Endothelial cell of umbilical vein (primary cell): ENCODE results near the gene RBM47. TPM values are rescaled to one million over a fixed set of nuclear protein-coding genes. Genes with fewer than 3 reads are reported as not detected.

Source experiments
- BruUV-seq: library from RNA; stranded (reverse); fragments of 400-500 nt; replicated peaks from 2 replicates; lab custom pipeline; 2021; lab: Mats Ljungman, UMichigan
- CTCF ChIA-PET: fragments of 300-600, 350-600 bp; sonication (Branson Sonifier 250); formaldehyde crosslinking; loops from one replicate; lab custom pipeline; 2021; ENCODE audit warnings: antibody characterized with exemption, inconsistent platforms; lab: Charles Lee
- POLR2A ChIA-PET: fragments of 300-600, 350-600 bp; sonication (Branson Sonifier 250); formaldehyde crosslinking; loops from one replicate; lab custom pipeline; 2021; ENCODE audit warnings: antibody characterized with exemption, inconsistent platforms; lab: Charles Lee
- DNase-seq: peaks from one replicate; pipeline ENCODE4 v3.0.0-alpha.2; 2011; ENCODE audit warnings: low read depth, low spot score
- FAIRE-seq: peaks from 2 replicates; lab custom pipeline; 2011; peaks lifted over from hg19 to GRCh38; lab: Jason Lieb, UNC
- H2AFZ ChIP-seq: 2 replicates; pipeline ENCODE4 v1.6.0; 2012; ENCODE audit warnings: low read depth, low read length, control low read depth, inconsistent platforms
- H3K27ac ChIP-seq: 2 replicates; pipeline ENCODE4 v1.5.1; 2011; ENCODE audit warnings: low read depth, mild to moderate bottlenecking, control low read depth, low read length, moderate library complexity; ENCODE audit not compliant: insufficient read depth
- H3K27me3 ChIP-seq, 2 experiments: 2 replicates each; pipeline versions ENCODE4 v1.6.0 to v1.6.1; 2011; ENCODE audit warnings: low read length in 2 of 2, mixed read lengths in 1 of 2; ENCODE audit not compliant: control insufficient read depth in 2 of 2, insufficient read depth in 2 of 2
- H3K36me3 ChIP-seq, 2 experiments: 2 replicates in 1 of 2; 3 replicates in 1 of 2; pipeline ENCODE4 v1.5.1; 2011; ENCODE audit warnings: low read length in 2 of 2, mild to moderate bottlenecking in 1 of 2, moderate library complexity in 1 of 2; ENCODE audit not compliant: control insufficient read depth in 2 of 2, insufficient read depth in 2 of 2; ENCODE audit errors: extremely low read depth in 1 of 2
- H3K4me1 ChIP-seq: 3 replicates; pipeline ENCODE4 v1.5.1; 2011; ENCODE audit warnings: mild to moderate bottlenecking, low read length; ENCODE audit not compliant: control insufficient read depth, insufficient read depth; ENCODE audit errors: extremely low read depth
- H3K4me2 ChIP-seq: 2 replicates; pipeline ENCODE4 v1.6.1; 2011; ENCODE audit warnings: low read length, control low read depth, mixed read lengths; ENCODE audit not compliant: insufficient read depth
- H3K4me3 ChIP-seq, 3 experiments: fragments of 200-600 bp in 1 of 3; sonication (generic), shearing (Covaris generic) in 1 of 3; replicated peaks in 1 of 3; 2 replicates each; pipeline ENCODE4 v1.5.1; 2011 to 2016; ENCODE audit warnings: control low read depth in 3 of 3, low read length in 3 of 3, mild to moderate bottlenecking in 2 of 3, inconsistent platforms in 1 of 3, low read depth in 1 of 3, moderate library complexity in 1 of 3; ENCODE audit not compliant: insufficient read depth in 1 of 3
- H3K79me2 ChIP-seq: 2 replicates; pipeline ENCODE4 v1.6.0; 2012; ENCODE audit warnings: low read length, inconsistent platforms; ENCODE audit not compliant: control insufficient read depth, insufficient read depth
- H3K9ac ChIP-seq: replicated peaks from 2 replicates; pipeline ENCODE3; 2011; ENCODE audit warnings: low read length, control low read depth; ENCODE audit not compliant: insufficient read depth; ENCODE audit errors: extremely low read depth
- H3K9me1 ChIP-seq: replicated peaks from 3 replicates; pipeline ENCODE4 v1.6.0; 2011; ENCODE audit warnings: mild to moderate bottlenecking, low read length; ENCODE audit not compliant: control insufficient read depth, insufficient read depth; ENCODE audit errors: extremely low read depth
- H3K9me3 ChIP-seq: replicated peaks from 2 replicates; pipeline ENCODE4 v1.5.1; 2012; ENCODE audit warnings: low read length, inconsistent platforms; ENCODE audit not compliant: control insufficient read depth, insufficient read depth
- H4K20me1 ChIP-seq: replicated peaks from 2 replicates; pipeline ENCODE3; 2011; ENCODE audit warnings: mild to moderate bottlenecking, low read length; ENCODE audit not compliant: control insufficient read depth, insufficient read depth; ENCODE audit errors: extremely low read depth
- EZH2 ChIP-seq: IDR thresholded peaks from 2 replicates; pipeline ENCODE4 v1.6.1; 2012; ENCODE audit warnings: borderline replicate concordance, low read depth, mild to moderate bottlenecking, moderate library complexity, low read length, inconsistent platforms; ENCODE audit not compliant: severe bottlenecking
- FOS ChIP-seq: IDR thresholded peaks from 2 replicates; pipeline ENCODE4 v1.6.1; 2011; ENCODE audit warnings: mild to moderate bottlenecking, low read length, moderate library complexity, borderline replicate concordance; ENCODE audit not compliant: insufficient read depth
- GATA2 ChIP-seq: IDR thresholded peaks from 2 replicates; pipeline ENCODE4 v1.7.0; 2011; ENCODE audit warnings: low read depth, mild to moderate bottlenecking, moderate library complexity, mixed read lengths, low read length; ENCODE audit not compliant: insufficient read length, insufficient read depth
- JUN ChIP-seq: IDR thresholded peaks from 2 replicates; pipeline ENCODE4 v1.6.1; 2011; ENCODE audit warnings: borderline replicate concordance, low read depth; ENCODE audit not compliant: insufficient read length, insufficient read depth
- MYC ChIP-seq: IDR thresholded peaks from one replicate; pipeline ENCODE4 v1.6.1; 2011; ENCODE audit warnings: mild to moderate bottlenecking, low read depth, low read length
- POLR2A ChIP-seq: IDR thresholded peaks from 2 replicates; pipeline ENCODE4 v1.6.1; 2012; ENCODE audit warnings: low read depth, mild to moderate bottlenecking, control low read depth, low read length
- POLR2AphosphoS5 ChIP-seq: IDR thresholded peaks from 2 replicates; pipeline ENCODE4 v1.6.1; 2012; ENCODE audit warnings: low read depth, mild to moderate bottlenecking, control low read depth, low read length, moderate library complexity; ENCODE audit not compliant: insufficient read depth
- dilution Hi-C: fragments of 300-500 bp; cut with MboI; formaldehyde crosslinking; loops from one replicate; pipeline ENCODE4 v1.15.0; 2019; ENCODE audit warnings: low sequenced_read_pairs; ENCODE audit not compliant: extremely low pct_ligation_motif_present
- intact Hi-C: fragments of 100-400 bp; cut with micrococcal nuclease; formaldehyde crosslinking; loops from one replicate; pipeline ENCODE4 v1.10.0; 2022
- polyA plus RNA-seq, 4 experiments: library from polyadenylated mRNA; depleted of rRNA in 3 of 4; stranded (reverse) in 3 of 4; unstranded in 1 of 4; fragments of >200 nt; gene quantifications; 2 replicates each; pipeline versions ENCODE4 v1.2.1 to v1.2.3, GENCODE V29; 2011 to 2012; ENCODE audit warnings: missing spikeins in 1 of 4
- total RNA-seq: library from RNA; stranded (reverse); gene quantifications from 2 replicates; pipeline ENCODE4 v1.2.3, GENCODE V29; 2021
- TF ChIP-seq, protein P1 (sequence below): IDR thresholded peaks from 2 replicates; pipeline ENCODE4 v1.6.1; 2011; ENCODE audit not compliant: insufficient read depth, insufficient read length
- TF ChIP-seq, protein P2 (sequence below), 2 donors: IDR thresholded peaks; 1 replicate in 1 of 2; 2 replicates in 1 of 2; pipeline ENCODE4 v1.5.1; 2011; ENCODE audit warnings: low read length in 2 of 2, mild to moderate bottlenecking in 2 of 2, moderate library complexity in 2 of 2, control low read depth in 1 of 2, inconsistent platforms in 1 of 2, low read depth in 1 of 2; ENCODE audit not compliant: insufficient read depth in 1 of 2; ENCODE audit errors: extremely low read depth in 1 of 2

Gene RBM47
- total and polyA plus RNA-seq, 2 donors (not counting 3 experiments of a cell fraction or from before 2014, with no cell fraction given) = not detected

DNA sequence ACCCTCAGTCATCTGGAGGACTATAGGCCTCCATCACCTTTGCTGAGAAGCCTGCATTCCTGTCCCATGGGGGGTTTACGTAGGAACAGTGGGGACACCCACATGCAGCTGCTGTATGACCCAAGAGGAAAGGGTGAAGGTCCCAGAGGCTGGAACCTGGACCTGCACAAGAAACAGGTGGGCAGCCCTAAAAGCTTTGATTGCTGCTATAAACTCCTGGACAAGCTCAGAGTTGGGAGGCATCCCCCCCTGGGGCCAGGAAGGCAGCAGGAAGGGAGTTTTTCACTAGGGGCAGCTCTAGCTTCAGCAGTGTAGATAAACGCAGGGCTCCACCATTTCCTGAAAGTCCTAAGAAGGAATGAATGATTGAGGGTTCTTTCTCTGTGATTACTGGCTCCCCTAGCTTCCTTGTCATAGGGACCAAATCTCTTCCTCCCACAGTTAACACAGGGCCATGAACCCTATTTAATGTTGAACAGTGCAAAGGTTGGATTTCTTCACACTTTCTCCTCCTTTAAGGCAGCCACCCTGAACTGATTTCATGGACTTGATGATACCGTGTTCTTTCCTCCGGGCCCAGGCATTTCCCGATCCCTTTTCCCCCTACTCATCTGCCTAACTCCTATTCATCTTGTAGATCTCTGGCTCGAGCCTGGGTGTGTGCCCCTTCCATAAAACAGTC is 210.3 kb downstream of the RBM47 start:
- Histone ChIP-seq H3K4me1 (no peaks in the 10 kb centered on the region), H3K4me3 (no peak overlapping the region), H3K27ac (no peak overlapping the region), H3K9me1 (no peaks in the 10 kb centered on the region), H3K79me2 (no peaks in the 10 kb centered on the region), H4K20me1 (no peaks in the 10 kb centered on the region), H3K9ac (no peak overlapping the region), H3K27me3 (peaks cover 0 to 3% of the 10 kb centered on the region in 2 experiments), H3K36me3 (no peaks in the 10 kb centered on the region), H3K4me2 (no peak overlapping the region), H2AFZ (no peak overlapping the region), H3K9me3 (no peaks in the 10 kb centered on the region)
- CTCF ChIA-PET = no interaction called here
- dilution Hi-C loops (no loop called here), intact Hi-C loops (no loop called here)
- POLR2A ChIA-PET = no interaction called here
- DNase-seq (no peak), FAIRE-seq (no peak)
- BruUV-seq = no TSS peak
- TF ChIP-seq, protein P1, sequence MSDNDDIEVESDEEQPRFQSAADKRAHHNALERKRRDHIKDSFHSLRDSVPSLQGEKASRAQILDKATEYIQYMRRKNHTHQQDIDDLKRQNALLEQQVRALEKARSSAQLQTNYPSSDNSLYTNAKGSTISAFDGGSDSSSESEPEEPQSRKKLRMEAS = no peak
- TF ChIP-seq EZH2 (no peak), FOS (no peak)

DNA sequence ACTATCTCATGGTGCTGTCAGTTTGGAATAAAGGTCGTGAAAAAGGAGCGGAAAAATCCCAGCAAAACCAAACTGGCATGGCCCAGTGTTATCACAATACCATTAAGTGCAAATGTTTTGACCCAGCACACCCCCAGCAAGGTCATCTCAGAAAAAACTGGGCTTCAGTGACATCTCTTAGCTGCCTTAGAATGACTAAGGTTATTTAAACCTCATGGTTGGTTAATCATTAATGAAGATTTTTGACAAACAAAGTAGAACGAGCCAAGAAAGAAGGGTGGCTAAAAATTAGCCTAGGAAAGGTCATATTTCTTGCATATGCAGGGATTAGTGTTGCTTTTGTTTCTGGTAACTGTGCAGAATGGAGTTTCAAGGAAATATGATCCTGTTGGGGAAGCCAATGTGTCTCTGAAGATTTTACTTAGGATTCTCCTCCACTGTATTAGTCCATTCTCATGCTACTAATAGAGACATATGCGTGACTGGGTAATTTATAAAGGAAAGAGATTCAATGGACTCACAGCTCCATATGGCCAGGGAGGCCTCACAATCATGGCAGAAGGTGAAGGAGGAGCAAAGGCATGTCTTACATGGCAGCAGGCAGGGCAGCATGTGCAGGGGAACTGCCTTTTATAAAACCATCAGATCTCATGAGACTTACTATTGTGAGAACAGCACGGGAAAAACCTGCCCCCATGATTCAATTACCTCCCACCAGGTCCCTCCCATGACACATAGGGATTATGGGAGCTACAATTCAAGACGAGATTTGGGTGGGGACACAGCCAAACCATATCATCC is 211.0 kb downstream of the RBM47 start:
- intact Hi-C loops (no loop called here), dilution Hi-C loops (no loop called here)
- no peaks in the 10 kb centered on the region for H3K4me1 ChIP-seq
- FAIRE-seq = no peak
- no peaks in the 10 kb centered on the region for H3K36me3 ChIP-seq
- H3K4me2 ChIP-seq = no peak overlapping the region
- no peaks in the 10 kb centered on the region for H3K9me1 ChIP-seq
- BruUV-seq = no TSS peak
- H3K79me2 ChIP-seq = no peaks in the 10 kb centered on the region
- H3K9ac ChIP-seq = no peak overlapping the region
- H3K27me3 ChIP-seq = no peaks in the 10 kb centered on the region
- H3K27ac ChIP-seq = no peak overlapping the region
- TF ChIP-seq POLR2A (no peak), FOS (no peak), EZH2 (no peak), POLR2AphosphoS5 (no peak), GATA2 (no peak), MYC (no peak), JUN (no peak)
- TF ChIP-seq, protein P1 = no peak
- TF ChIP-seq, protein P2, sequence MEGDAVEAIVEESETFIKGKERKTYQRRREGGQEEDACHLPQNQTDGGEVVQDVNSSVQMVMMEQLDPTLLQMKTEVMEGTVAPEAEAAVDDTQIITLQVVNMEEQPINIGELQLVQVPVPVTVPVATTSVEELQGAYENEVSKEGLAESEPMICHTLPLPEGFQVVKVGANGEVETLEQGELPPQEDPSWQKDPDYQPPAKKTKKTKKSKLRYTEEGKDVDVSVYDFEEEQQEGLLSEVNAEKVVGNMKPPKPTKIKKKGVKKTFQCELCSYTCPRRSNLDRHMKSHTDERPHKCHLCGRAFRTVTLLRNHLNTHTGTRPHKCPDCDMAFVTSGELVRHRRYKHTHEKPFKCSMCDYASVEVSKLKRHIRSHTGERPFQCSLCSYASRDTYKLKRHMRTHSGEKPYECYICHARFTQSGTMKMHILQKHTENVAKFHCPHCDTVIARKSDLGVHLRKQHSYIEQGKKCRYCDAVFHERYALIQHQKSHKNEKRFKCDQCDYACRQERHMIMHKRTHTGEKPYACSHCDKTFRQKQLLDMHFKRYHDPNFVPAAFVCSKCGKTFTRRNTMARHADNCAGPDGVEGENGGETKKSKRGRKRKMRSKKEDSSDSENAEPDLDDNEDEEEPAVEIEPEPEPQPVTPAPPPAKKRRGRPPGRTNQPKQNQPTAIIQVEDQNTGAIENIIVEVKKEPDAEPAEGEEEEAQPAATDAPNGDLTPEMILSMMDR (IDR thresholded peaks at IDR 0.05; ENCODE audit: extremely low read depth in 1 of 2, insufficient read depth in 1 of 2, low read depth in 1 of 2, low read length in 2 of 2) = no peak
- no peak for DNase-seq
- H2AFZ ChIP-seq = no peak overlapping the region
- H4K20me1 ChIP-seq = no peaks in the 10 kb centered on the region
- H3K4me3 ChIP-seq = no peak overlapping the region
- no peaks in the 10 kb centered on the region for H3K9me3 ChIP-seq
- ChIA-PET POLR2A (no interaction called here), CTCF (no interaction called here)
